Measurements from ENCODE around the gene LAMTOR2.

Gene LAMTOR2

GRCh38 chr1:156079762-156080161 lies 25.2 kb downstream of the LAMTOR2 start:
- no CpG with 5 or more reads among the region's 5 CpGs for WGBS (ENCODE audit: extremely low coverage, insufficient coverage, low lambda C conversion rate)
- Histone ChIP-seq H3K4me2 (ENCODE audit: low read length) (peak overlapping the region; percentile 37), H3K79me1 (ENCODE audit: low read length) (peaks cover 27% of the 10 kb centered on the region), H2BK5ac (ENCODE audit: low read length) (no peak overlapping the region), H3K18ac (ENCODE audit: low read length) (peak overlapping the region; percentile 99), H3K27me3 (ENCODE audit: insufficient read depth, low read length, poor library complexity) (no peaks in the 10 kb centered on the region), H3K36me3 (ENCODE audit: control insufficient read depth, insufficient read depth, low read length) (peaks cover 5% of the 10 kb centered on the region), H3K9ac (ENCODE audit: low read length) (peak overlapping the region; percentile 99), H4K8ac (ENCODE audit: low read depth, low read length) (no peak overlapping the region), H3K4ac (ENCODE audit: low read depth, low read length) (peak overlapping the region; percentile 100), H3K56ac (ENCODE audit: low read length) (peak overlapping the region; percentile 100), H2AK5ac (ENCODE audit: low read length) (no peak overlapping the region), H3K27ac (ENCODE audit: low read depth, low read length) (peak overlapping the region; percentile 14), H2BK15ac (replicated peaks; ENCODE audit: low read depth) (no peak overlapping the region), H3K79me2 (ENCODE audit: control insufficient read depth, insufficient read depth, low read length) (peaks cover 72% of the 10 kb centered on the region), H3K23ac (ENCODE audit: low read length) (no peak overlapping the region), H4K5ac (ENCODE audit: low read length) (no peak overlapping the region), H3K4me1 (ENCODE audit: control insufficient read depth, low read depth, low read length) (peaks cover 44% of the 10 kb centered on the region), H3K4me3 (ENCODE audit: low read length) (peak overlapping the region; percentile 77), H2BK120ac (ENCODE audit: low read depth, low read length) (no peak overlapping the region)
- no peak for DNase-seq

- DNase-seq, result no peak
- Histone ChIP-seq H3K56ac (ENCODE audit: low read length) (peak overlapping the region; percentile 100), H2BK5ac (ENCODE audit: low read length) (peak overlapping the region; percentile 73), H3K18ac (ENCODE audit: low read length) (peak overlapping the region; percentile 99), H3K4me3 (ENCODE audit: low read length) (peak overlapping the region; percentile 77), H3K27ac (ENCODE audit: low read depth, low read length) (peak overlapping the region; percentile 86), H3K9ac (ENCODE audit: low read length) (peak overlapping the region; percentile 99), H2BK120ac (ENCODE audit: low read depth, low read length) (peak overlapping the region; percentile 88), H2AK5ac (ENCODE audit: low read length) (peak overlapping the region; percentile 66), H3K4me1 (ENCODE audit: control insufficient read depth, low read depth, low read length) (peaks cover 41% of the 10 kb centered on the region), H4K8ac (ENCODE audit: low read depth, low read length) (no peak overlapping the region), H4K5ac (ENCODE audit: low read length) (no peak overlapping the region), H3K79me2 (ENCODE audit: control insufficient read depth, insufficient read depth, low read length) (peaks cover 68% of the 10 kb centered on the region), H3K4ac (ENCODE audit: low read depth, low read length) (peak overlapping the region; percentile 100), H3K23ac (ENCODE audit: low read length) (no peak overlapping the region), H3K79me1 (ENCODE audit: low read length) (peaks cover 25% of the 10 kb centered on the region), H2BK15ac (replicated peaks; ENCODE audit: low read depth) (no peak overlapping the region), H3K27me3 (ENCODE audit: insufficient read depth, low read length, poor library complexity) (no peaks in the 10 kb centered on the region), H3K4me2 (ENCODE audit: low read length) (peak overlapping the region; percentile 37), H3K36me3 (ENCODE audit: control insufficient read depth, insufficient read depth, low read length) (peaks cover 5% of the 10 kb centered on the region)
- WGBS (ENCODE audit: extremely low coverage, insufficient coverage, low lambda C conversion rate), result no CpG with 5 or more reads among the region's 8 CpGs
Measured at GRCh38 chr1:156080241-156080862, 25.8 kb downstream of the LAMTOR2 start.

DNA sequence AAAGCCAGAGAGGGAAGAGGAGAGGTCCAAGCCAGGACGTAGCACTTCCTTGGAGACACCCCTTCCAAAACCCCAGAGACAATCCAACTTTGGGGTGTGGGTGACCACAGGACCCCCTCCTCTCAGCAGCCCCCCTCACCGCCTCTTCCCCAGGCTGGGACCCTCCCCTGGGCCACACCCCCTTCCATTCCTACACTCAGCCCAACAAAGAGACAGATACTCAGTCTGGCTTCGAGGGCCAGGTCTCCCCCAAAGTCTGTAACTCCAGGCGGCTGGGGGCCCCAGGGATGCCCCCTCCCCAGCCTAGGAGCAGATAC lies 26.2 kb downstream of the LAMTOR2 start:
- Histone ChIP-seq H3K18ac (ENCODE audit: low read length) (peak overlapping the region; percentile 99), H3K4me1 (ENCODE audit: control insufficient read depth, low read depth, low read length) (peaks cover 37% of the 10 kb centered on the region), H2BK15ac (replicated peaks; ENCODE audit: low read depth) (no peak overlapping the region), H2AK5ac (ENCODE audit: low read length) (no peak overlapping the region), H3K79me2 (ENCODE audit: control insufficient read depth, insufficient read depth, low read length) (peaks cover 63% of the 10 kb centered on the region), H3K4me2 (ENCODE audit: low read length) (peak overlapping the region; percentile 37), H4K5ac (ENCODE audit: low read length) (no peak overlapping the region), H3K27me3 (ENCODE audit: insufficient read depth, low read length, poor library complexity) (no peaks in the 10 kb centered on the region), H3K4ac (ENCODE audit: low read depth, low read length) (peak overlapping the region; percentile 100), H3K4me3 (ENCODE audit: low read length) (peak overlapping the region; percentile 77), H3K23ac (ENCODE audit: low read length) (no peak overlapping the region), H3K9ac (ENCODE audit: low read length) (peak overlapping the region; percentile 99), H3K79me1 (ENCODE audit: low read length) (peaks cover 25% of the 10 kb centered on the region), H3K27ac (ENCODE audit: low read depth, low read length) (peak overlapping the region; percentile 86), H2BK5ac (ENCODE audit: low read length) (peak overlapping the region; percentile 97), H4K8ac (ENCODE audit: low read depth, low read length) (no peak overlapping the region), H2BK120ac (ENCODE audit: low read depth, low read length) (peak overlapping the region; percentile 88), H3K56ac (ENCODE audit: low read length) (peak overlapping the region; percentile 100), H3K36me3 (ENCODE audit: control insufficient read depth, insufficient read depth, low read length) (peaks cover 5% of the 10 kb centered on the region)
- DNase-seq, result no peak
- no CpG with 5 or more reads among the region's 4 CpGs for WGBS (ENCODE audit: extremely low coverage, insufficient coverage, low lambda C conversion rate)

- Histone ChIP-seq H4K8ac (ENCODE audit: low read depth, low read length) (no peak overlapping the region), H3K56ac (ENCODE audit: low read length) (peak overlapping the region; percentile 100), H3K4me2 (ENCODE audit: low read length) (peak overlapping the region; percentile 54), H3K27ac (ENCODE audit: low read depth, low read length) (peak overlapping the region; percentile 92), H3K4ac (ENCODE audit: low read depth, low read length) (peak overlapping the region; percentile 100), H4K5ac (ENCODE audit: low read length) (no peak overlapping the region), H3K79me2 (ENCODE audit: control insufficient read depth, insufficient read depth, low read length) (peaks cover 59% of the 10 kb centered on the region), H3K4me1 (ENCODE audit: control insufficient read depth, low read depth, low read length) (peaks cover 34% of the 10 kb centered on the region), H3K18ac (ENCODE audit: low read length) (peak overlapping the region; percentile 99), H3K4me3 (ENCODE audit: low read length) (peak overlapping the region; percentile 77), H3K27me3 (ENCODE audit: insufficient read depth, low read length, poor library complexity) (no peaks in the 10 kb centered on the region), H3K9ac (ENCODE audit: low read length) (peak overlapping the region; percentile 99), H2BK5ac (ENCODE audit: low read length) (peak overlapping the region; percentile 97), H2AK5ac (ENCODE audit: low read length) (peak overlapping the region; percentile 90), H2BK120ac (ENCODE audit: low read depth, low read length) (peak overlapping the region; percentile 88), H3K36me3 (ENCODE audit: control insufficient read depth, insufficient read depth, low read length) (peaks cover 5% of the 10 kb centered on the region), H2BK15ac (replicated peaks; ENCODE audit: low read depth) (no peak overlapping the region), H3K23ac (ENCODE audit: low read length) (peak overlapping the region; percentile 83), H3K79me1 (ENCODE audit: low read length) (peaks cover 23% of the 10 kb centered on the region)
- no CpG with 5 or more reads among the region's 61 CpGs for WGBS (ENCODE audit: extremely low coverage, insufficient coverage, low lambda C conversion rate)
- peak; percentile 69 for DNase-seq
Measured at GRCh38 chr1:156081180-156081916, 26.8 kb downstream of the LAMTOR2 start.

DNA sequence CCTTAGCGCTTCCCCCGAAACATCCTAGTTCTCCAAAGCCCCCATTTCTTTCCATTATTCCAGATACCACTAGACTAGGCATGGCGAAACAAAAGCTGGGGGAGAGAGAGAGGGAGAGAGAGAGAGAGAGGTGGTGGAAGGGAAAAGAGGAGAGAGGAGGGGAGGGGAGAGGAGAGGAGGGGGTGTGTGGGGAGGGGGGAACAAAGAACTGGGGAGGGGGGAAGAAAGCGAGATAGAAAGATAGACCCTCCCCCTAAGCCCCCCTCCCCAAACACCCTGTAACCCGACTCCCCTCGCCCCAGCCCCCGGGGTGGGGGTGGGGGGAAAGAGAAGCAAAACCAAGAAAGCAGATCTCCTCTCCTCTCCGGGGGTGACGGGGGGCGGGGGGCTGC lies 27.3 kb downstream of the LAMTOR2 start:
- Histone ChIP-seq H3K23ac (ENCODE audit: low read length) (no peak overlapping the region), H3K18ac (ENCODE audit: low read length) (peak overlapping the region; percentile 99), H3K79me2 (ENCODE audit: control insufficient read depth, insufficient read depth, low read length) (peaks cover 57% of the 10 kb centered on the region), H3K4me3 (ENCODE audit: low read length) (peak overlapping the region; percentile 77), H3K4ac (ENCODE audit: low read depth, low read length) (peak overlapping the region; percentile 100), H3K27me3 (ENCODE audit: insufficient read depth, low read length, poor library complexity) (no peaks in the 10 kb centered on the region), H2AK5ac (ENCODE audit: low read length) (no peak overlapping the region), H3K36me3 (ENCODE audit: control insufficient read depth, insufficient read depth, low read length) (peaks cover 2% of the 10 kb centered on the region), H3K79me1 (ENCODE audit: low read length) (peaks cover 23% of the 10 kb centered on the region), H3K4me2 (ENCODE audit: low read length) (peak overlapping the region; percentile 54), H2BK120ac (ENCODE audit: low read depth, low read length) (peak overlapping the region; percentile 88), H4K8ac (ENCODE audit: low read depth, low read length) (peak overlapping the region; percentile 76), H3K4me1 (ENCODE audit: control insufficient read depth, low read depth, low read length) (peaks cover 31% of the 10 kb centered on the region), H3K27ac (ENCODE audit: low read depth, low read length) (peak overlapping the region; percentile 99), H3K9ac (ENCODE audit: low read length) (peak overlapping the region; percentile 99), H2BK15ac (replicated peaks; ENCODE audit: low read depth) (no peak overlapping the region), H3K56ac (ENCODE audit: low read length) (peak overlapping the region; percentile 99), H4K5ac (ENCODE audit: low read length) (no peak overlapping the region), H2BK5ac (ENCODE audit: low read length) (peak overlapping the region; percentile 97)
- DNase-seq, result peak; percentile 88
- WGBS (ENCODE audit: extremely low coverage, insufficient coverage, low lambda C conversion rate), result no CpG with 5 or more reads among the region's 10 CpGs

Data from mesendoderm (in vitro differentiated cells).